Measurements from ENCODE around the gene EDN2. TPM values are rescaled to one million over a fixed set of nuclear protein-coding genes. Genes with fewer than 3 reads are reported as not detected.

Gene EDN2
- total and polyA plus RNA-seq, 2 donors from 2014 or later: 2.3 to 2.9 TPM

- Histone ChIP-seq H3K27me3 (ENCODE audit: control insufficient read depth, insufficient read depth, low read length) (no peaks in the 10 kb centered on the region), H3K4me3 (ENCODE audit: low read length in 3 of 3) (no peak overlapping the region), H3K9ac (ENCODE audit: low read length in 3 of 3) (no peak overlapping the region), H3K27ac (ENCODE audit: low read depth in 2 of 2, low read length in 2 of 2) (no peak overlapping the region), H3K4me1 (ENCODE audit: control insufficient read depth in 2 of 3, insufficient read depth in 2 of 3, low read depth in 1 of 3, low read length in 3 of 3) (no peaks in the 10 kb centered on the region), H3K9me3 (ENCODE audit: control insufficient read depth in 2 of 3, insufficient read depth in 1 of 3, low read length in 3 of 3) (no peaks in the 10 kb centered on the region), H3K36me3 (ENCODE audit: control insufficient read depth in 2 of 3, insufficient read depth in 3 of 3, low read length in 3 of 3) (no peaks in the 10 kb centered on the region)
- intact Hi-C loops (cut with DNase I): no loop called here
- TF ChIP-seq CTCF (IDR thresholded peaks at IDR 0.05; ENCODE audit: borderline replicate concordance, extremely low read depth, insufficient read depth): no peak
- FAIRE-seq: no peak
- DNase-seq: no peak
These were observed 33.7 kb downstream of the EDN2 start for GRCh38 chr1:41450747-41451285.

GRCh38 chr1:41449326-41449921 lies 35.1 kb downstream of the EDN2 start:
- no peak overlapping the region for H3K9ac ChIP-seq (ENCODE audit: low read length in 3 of 3)
- H3K36me3 ChIP-seq (ENCODE audit: control insufficient read depth in 2 of 3, insufficient read depth in 3 of 3, low read length in 3 of 3): no peaks in the 10 kb centered on the region
- intact Hi-C loops (cut with DNase I): no loop called here
- FAIRE-seq: no peak
- no peak for DNase-seq
- TF ChIP-seq CTCF (IDR thresholded peaks at IDR 0.05; ENCODE audit: borderline replicate concordance, extremely low read depth, insufficient read depth): no peak
- H3K4me1 ChIP-seq (ENCODE audit: control insufficient read depth in 2 of 3, insufficient read depth in 2 of 3, low read depth in 1 of 3, low read length in 3 of 3): no peaks in the 10 kb centered on the region
- no peak overlapping the region for H3K27ac ChIP-seq (ENCODE audit: low read depth in 2 of 2, low read length in 2 of 2)
- peaks cover 0 to 4% (median 0%) of the 10 kb centered on the region in 3 donors for H3K9me3 ChIP-seq (ENCODE audit: control insufficient read depth in 2 of 3, insufficient read depth in 1 of 3, low read length in 3 of 3)
- H3K27me3 ChIP-seq (ENCODE audit: control insufficient read depth, insufficient read depth, low read length): no peaks in the 10 kb centered on the region
- no peak overlapping the region for H3K4me3 ChIP-seq (ENCODE audit: low read length in 3 of 3)

GRCh38 chr1:41448821-41449220 lies 35.7 kb downstream of the EDN2 start:
- no peak overlapping the region for H3K27ac ChIP-seq (ENCODE audit: low read depth in 2 of 2, low read length in 2 of 2)

More at GRCh38 chr1:41448821-41449220, 35.7 kb downstream of the EDN2 start:
- H3K36me3 ChIP-seq (ENCODE audit: control insufficient read depth in 2 of 3, insufficient read depth in 3 of 3, low read length in 3 of 3): no peaks in the 10 kb centered on the region
- intact Hi-C loops (cut with DNase I): no loop called here
- no peak for FAIRE-seq
- H3K4me1 ChIP-seq (ENCODE audit: control insufficient read depth in 2 of 3, insufficient read depth in 2 of 3, low read depth in 1 of 3, low read length in 3 of 3): no peaks in the 10 kb centered on the region
- DNase-seq: peak in 1 of 5 donors; percentile 43
- H3K4me3 ChIP-seq (ENCODE audit: low read length in 3 of 3): no peak overlapping the region
- H3K9me3 ChIP-seq (ENCODE audit: control insufficient read depth in 2 of 3, insufficient read depth in 1 of 3, low read length in 3 of 3): peaks cover 0 to 9% (median 2%) of the 10 kb centered on the region in 3 donors
- no peak overlapping the region for H3K9ac ChIP-seq (ENCODE audit: low read length in 3 of 3)
- H3K27me3 ChIP-seq (ENCODE audit: control insufficient read depth, insufficient read depth, low read length): no peaks in the 10 kb centered on the region
- no peak for TF ChIP-seq CTCF (IDR thresholded peaks at IDR 0.05; ENCODE audit: borderline replicate concordance, extremely low read depth, insufficient read depth)
